Measurements from ENCODE around the gene POP4.
A peak's percentile ranks its signal among the peaks of the same experiment; 100 is the strongest.

Gene POP4

DNA sequence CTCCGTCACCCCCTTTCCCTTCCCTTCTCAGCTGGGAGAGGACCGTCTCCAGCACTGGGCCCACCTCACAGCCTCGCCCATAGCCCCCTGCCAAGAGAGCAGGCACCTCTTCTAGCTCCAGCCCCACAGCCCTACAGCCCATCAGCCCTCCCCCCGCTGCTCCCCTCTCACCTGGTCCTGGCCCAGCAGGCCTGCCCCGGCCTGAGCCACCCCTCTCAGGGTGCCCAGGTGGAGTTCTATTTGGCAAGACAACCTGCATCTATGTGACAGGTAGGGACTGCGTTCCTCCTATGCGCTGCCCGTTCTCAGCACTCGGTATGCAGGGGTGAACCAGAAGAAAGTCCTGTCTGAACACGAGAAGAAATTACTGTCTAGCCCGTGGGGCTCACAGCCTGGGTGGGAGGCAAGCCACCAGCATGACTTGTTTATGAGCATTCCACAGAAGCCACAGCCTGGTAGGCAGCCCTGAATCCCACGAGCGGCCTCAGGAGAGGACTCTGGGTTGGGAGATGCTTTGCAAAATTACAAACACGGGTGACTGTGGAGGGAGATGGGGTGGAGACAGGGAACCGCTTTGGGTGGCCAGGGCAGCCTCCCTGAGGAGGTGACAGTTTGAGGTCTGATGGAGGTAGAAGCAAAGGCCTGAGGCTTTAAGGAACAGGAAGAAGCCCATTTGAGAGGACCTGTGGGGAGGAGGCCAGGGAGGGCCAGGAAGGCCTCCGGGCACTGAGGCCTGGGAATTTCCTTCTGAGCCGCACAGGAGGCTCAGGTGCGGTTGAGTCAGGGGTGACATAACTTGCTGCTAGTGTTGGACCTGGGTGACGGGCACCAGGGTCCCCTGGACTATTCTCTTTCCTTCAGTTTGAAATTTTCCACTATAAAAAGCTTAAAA is 58.0 kb downstream of the POP4 start:
- no peak for DNase-seq

GRCh38 chr19:29664753-29665214 is 58.7 kb downstream of the POP4 start:
- no peak for DNase-seq

DNA sequence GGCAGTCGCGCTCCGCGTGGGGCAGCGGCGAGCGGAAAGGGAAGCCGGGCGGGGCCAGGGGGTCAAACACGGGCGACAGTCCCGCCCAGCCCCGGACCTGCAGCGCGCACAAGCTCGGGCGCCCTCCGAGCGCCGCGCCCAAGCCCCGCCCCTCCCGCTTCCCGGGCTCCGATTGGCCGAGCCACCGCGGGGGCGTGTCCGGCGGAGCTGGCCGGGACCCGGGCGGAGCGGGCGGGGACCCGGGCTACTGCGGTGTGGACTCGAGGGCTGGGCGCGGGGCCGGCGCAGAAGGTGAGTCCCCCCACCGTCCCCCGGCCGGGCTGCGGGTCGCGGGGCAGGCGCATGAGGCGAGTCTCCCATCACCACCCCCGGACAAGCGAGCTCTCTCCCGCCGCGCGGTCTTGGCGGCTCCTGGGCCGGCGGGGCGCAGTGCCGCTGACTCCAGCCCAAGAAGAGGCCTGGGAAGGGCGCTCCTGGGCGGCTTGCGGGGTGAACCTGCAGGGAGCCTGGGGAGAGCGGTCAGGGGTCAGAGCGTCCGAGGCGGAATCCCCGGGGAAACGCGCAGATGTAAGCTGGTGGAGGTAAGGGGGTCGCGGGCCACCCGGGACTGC is 59.2 kb downstream of the POP4 start, which contains the start of gene PLEKHF1:
PLEKHF1 (plus strand) TSS at position 247 of the 611 bp plus-strand sequence. CDS start 8,379 bp downstream, outside the sequence.
- peak; percentile 70 to 87 (median 72) for DNase-seq

GRCh38 chr19:29665826-29666577 is 59.9 kb downstream of the POP4 start:
- no peak for DNase-seq

Measured in T-helper 1 cell (primary cell).